COLO668 (cell line): ENCODE measurements around the gene B9D1.

Experiments used
- DNase-seq: peaks from one replicate; lab custom pipeline; 2025; ENCODE audit not compliant: unreplicated experiment; lab: John Stamatoyannopoulos, UW

The B9D1 gene

DNA sequence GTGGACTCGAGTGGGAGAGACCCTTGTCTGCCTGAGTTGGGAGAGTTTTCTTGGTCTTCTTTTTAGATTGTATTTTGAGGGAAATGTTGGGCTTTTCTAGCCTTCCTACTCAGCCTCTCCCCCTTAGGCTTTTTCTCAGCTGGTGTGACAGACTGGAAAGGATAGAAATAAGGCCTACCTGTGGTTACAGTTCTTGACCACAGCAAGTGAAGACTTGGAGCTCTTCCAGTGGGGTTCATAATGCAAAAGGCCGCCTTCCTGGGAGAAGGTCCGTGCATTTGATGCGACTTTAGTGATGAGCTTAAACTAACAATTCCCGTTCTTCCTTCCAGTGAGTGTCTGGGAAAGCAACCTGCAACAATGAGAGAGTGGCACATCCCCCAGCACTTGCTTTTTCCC is 56.8 kb downstream of the B9D1 start:
- no peak for DNase-seq

DNA sequence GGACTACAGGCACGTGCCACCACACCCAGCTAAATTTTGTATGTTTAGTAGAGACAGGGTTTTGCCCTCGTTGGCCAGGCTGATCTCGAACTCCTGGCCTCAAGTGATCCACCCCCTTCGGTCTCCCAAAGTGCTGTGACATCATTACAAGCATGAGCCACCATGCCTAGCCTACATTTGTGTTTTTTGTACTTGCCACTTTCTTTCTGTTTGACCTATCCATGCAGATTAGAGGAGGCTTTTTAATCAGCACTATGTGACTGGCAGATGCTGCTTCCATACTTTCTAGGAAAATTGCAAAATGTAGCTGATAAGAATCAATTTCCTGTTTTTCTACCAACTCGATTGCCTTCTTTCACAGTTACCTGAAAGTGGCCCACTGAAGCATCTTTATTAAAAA is 57.3 kb downstream of the B9D1 start:
- no peak for DNase-seq

DNA sequence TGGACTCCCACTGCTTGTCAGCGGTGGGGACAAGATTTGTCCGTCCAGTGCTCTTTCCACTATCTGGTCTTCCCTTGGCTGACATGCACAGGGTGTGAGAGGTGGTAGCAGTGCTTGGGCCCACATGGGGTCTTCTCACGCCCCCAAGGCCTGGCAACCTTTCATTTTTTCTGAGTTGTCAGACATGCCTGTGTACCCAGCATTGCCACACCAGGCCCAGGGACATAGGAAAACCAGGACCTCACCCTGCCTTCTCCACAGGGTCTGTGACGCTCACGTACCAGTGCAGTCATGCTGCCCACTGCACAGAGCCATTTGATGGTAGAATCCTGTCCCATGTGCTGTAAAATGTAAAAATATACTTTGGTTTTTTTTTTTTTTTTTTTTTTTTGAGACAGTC is 57.8 kb downstream of the B9D1 start:
- no peak for DNase-seq

DNA sequence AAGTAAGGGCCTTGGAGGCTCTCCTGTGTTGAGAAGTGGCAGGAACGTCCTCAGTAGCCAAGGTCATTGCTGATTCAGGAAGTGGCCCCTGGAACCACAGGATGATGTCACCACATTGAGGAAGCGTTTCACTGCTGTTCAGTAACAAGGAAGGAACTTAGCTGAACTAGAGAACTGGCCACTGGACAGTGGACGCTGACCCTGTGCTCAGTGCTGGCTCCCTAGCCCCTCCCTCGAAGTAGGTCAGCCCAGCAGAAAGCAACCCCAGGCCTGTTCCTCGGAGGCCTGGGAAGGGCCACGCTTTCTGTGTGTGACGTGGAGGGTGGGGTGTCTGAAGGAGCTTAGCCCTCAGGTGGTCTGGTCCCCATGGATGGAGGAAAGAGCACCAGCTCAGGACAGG is 58.3 kb downstream of the B9D1 start:
- DNase-seq, result no peak

DNA sequence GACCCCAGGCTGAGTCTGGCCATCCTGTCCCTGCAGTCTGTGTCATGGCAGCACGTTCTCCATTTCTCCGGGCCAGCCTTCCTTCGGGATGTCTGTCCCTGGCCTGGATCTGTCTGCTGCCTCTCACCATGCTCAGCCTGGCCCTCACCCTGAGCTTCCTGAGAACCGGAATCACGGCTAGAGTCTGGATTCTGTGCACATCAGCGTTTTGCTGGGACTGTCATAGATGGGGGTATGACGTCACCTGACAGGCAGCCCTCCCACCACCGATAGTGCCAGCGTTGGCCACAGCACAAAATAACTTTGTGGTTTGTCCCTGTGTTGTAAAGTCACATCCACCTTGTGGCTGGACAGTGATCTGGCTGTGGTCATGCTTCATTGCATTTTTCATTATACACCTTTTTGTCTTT is 59.2 kb downstream of the B9D1 start:
- DNase-seq, result no peak

DNA sequence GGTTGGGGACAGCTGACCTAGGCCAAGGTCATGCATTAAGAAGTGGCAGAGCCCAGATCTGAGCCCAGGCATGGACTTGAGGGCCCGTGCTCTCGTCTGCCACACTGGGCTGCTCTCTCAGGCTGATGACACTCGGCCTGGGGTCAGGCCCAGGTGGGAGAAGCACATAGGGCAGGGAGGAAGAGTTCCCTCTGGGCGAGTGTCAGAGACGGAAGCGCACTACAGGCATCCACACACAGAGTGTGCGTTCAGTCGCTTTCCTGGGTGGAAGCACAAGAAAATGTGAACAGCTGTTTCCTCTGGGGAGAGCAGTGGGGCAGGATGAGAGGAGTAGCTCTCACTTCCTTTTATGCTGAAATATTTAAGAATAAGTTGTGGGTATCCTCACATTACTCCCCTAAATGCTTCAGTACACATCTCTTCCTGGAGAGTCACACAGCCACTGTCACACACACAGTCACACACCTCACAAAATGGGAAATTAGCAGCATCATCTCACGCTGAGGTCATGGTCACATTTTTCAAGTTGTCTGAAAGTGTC is 59.7 kb downstream of the B9D1 start:
- no peak for DNase-seq

DNA sequence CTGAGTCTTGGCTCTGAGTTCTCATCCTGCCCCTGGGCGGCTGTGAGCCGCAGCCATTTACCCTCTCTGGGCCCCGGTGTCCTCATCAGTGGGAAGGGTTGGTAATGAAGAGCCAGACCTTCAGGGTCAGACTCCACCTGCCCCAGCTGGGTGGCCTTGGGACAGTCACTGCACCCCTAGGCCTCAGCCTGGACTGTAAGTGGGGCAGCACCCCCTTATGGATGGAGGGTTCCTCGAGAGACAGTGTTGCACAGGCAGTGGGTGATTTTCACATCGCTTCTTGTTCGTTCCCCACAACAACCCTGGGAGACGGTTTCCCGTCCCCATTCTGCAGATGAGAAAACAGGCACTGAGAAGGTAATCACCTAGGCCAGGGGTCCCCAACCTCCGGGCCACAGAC is 60.5 kb downstream of the B9D1 start:
- DNase-seq, result no peak

DNA sequence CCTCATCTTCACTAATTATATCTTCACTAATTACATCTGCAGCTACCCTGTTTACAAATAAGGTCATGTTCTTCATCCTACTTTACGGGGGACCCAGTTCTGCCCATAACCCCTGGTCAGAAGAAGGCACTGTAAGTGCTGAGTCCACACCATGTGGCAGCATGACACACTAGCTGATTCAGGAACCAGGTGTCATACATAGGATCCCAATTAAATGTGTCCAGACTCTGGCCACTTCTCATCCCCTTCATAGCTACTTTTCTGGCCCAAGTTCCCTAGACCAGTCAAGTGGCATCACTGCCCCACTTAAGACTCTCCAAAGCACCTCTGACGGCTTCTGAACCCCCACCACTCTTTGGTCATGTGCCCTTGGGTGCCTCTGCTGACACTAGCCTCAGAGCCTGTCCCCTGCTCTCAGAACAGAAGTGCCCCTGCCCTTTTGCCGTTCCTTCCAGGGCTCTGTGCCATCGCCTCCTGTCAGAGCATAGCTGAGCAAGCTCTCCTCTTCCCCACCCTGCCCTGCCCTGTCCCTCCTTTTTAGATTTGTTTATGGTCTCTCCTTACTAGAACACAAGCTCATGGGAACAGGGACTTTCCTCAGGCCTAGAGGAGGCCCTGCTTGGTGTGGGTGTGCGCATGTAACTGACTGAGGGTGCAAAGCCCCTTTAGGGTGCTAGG is 61.1 kb downstream of the B9D1 start:
- DNase-seq, result no peak

DNA sequence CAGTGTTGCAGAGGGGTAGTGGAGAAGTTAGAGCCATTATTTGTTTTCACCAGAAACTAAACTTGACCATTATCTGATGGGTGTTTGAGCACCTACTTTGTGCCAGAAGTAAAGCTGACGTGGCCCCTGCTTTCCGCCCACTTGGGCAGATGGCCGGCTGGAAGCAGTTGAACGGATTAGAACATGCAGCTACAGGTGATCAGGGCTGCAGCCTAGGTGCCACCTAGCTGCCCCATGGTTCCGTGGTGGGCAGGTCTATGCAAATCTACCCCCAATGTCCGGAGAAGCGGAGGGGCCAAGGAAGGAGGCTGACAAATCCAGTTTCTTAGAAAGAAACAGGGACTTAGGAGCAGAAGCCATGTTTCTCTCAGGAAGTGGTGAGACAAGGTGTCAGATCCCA is 62.7 kb downstream of the B9D1 start:
- DNase-seq, result no peak

DNA sequence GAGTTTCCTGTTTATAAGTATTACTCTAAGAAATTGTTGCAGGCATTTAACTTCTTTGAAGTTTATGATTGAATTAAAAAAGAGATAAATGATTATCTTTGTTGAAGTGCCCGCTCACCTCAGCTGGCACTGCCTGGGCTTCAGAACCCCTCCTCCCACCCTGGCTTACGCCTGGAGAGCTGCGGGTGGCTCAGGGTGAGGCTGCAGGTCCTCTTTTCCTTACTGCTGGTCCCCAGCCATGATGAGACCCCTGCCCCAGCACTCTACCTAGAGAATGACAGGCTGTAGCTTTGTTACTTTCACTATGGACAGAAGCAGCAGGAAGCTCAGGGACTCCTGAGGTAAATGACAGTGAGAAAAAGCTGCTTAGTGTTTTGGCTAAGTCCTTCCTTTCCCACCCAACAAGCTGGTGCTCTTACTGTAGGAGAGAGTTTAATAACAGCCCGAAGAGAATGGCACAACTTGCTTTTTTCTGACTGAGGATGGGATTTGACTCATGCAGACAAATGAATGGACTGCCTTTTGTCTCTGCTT is 63.2 kb downstream of the B9D1 start:
- no peak for DNase-seq

DNA sequence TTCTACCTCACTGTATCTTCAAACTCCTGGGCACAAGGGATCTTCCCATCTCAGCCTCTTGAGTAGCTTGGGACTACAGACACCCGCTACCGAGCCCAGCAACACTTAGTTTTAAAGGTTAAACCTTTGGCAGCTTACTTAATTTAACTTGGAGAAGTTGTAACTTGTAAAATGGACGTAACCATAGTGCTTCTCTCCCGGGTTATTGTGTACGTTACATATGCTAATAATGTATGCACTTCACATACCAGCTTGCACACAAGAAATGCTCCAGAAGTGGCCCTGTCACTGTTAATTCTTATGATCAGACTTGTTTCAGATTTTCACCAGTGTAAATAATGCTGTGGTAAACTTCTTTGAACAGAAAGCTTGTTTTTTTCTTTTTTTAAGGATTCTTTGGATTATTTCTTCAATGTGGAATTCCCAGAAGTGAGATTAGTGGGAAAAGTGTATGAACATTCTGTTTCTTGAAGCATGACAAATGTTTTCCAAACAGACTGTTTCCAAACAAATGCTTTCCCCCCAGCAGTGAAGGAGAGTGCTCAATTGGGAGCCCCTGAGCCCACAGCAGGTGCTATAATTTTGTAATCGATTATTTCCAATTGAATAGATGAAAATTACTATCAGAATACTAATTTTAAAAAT is 63.8 kb downstream of the B9D1 start:
- DNase-seq, result no peak

DNA sequence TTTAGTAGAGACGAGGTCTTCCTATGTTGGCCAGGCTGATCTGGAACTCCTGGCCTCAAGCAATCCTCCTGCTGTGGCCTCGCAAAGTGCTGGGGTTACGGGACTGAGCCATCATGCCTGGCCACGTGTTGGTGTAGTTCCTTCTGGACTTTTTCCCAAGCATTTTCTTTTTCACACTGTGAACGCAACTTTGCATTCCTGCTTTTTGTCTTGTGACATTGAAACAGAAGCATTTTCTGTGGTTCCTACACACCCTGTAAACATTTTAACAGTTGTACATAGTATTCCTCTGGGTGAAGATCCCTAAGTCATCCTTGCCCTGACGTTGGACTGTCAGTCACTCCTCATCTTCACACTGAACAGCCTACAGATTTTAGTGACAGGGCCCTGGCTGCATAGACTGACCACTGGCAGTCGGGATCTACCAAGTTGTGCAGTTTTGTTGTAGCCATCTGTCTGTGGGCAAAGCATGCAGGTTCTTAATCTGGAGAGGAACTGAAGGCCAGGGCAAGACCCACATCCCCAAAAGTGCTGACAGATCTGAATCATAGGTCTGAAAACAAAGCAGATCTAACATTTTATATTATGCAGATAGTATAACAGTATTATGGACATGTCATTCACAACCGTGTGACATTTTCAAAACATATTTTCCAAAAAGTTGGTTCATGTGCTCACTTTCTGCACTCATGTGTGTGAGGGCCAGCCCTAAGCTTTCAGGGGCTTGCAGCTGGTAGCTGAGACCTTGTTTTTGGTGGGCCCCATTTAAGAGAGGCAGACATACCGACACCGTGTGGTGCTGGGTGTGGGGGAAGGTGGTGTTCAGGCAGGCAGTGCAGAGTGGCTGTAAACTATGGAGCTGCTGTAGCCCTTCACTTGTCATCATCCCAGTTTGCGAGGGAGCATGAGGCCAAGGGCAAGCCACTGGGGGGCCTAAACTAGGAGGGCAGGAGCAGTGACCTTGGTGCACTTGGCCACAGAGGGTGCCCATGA is 65.4 kb downstream of the B9D1 start:
- no peak for DNase-seq

DNA sequence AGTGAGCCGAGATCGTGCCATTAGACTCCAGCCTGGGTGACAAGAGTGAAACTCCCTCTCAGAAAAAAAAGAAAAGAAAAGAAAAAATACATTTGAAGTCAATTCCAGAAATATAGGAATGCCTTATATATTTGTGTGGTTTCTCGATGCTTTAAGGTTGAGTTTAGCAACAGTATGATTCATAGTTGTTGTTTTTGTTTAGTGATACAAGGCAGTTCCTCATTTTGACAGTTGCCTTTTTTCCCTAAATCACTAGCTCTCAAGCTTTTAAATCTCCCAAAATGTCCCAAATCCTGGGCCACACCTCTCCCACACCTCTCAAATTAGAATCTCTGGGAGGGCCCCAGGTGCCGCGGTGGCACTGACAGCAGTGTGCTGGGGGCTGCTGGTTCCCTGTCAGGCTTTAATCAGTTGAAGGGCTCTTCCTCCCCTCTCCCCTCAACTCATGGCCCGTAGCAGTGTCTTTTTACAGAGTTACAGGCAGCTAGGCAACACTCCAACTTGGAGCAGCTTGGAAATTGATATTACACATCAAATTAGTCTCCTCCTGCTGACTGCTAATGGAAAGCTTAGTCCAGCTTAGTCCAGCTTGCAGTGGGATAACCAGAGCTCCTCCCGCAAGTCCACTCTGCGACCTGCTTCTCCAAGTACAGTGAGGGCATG is 66.9 kb downstream of the B9D1 start:
- DNase-seq, result no peak

DNA sequence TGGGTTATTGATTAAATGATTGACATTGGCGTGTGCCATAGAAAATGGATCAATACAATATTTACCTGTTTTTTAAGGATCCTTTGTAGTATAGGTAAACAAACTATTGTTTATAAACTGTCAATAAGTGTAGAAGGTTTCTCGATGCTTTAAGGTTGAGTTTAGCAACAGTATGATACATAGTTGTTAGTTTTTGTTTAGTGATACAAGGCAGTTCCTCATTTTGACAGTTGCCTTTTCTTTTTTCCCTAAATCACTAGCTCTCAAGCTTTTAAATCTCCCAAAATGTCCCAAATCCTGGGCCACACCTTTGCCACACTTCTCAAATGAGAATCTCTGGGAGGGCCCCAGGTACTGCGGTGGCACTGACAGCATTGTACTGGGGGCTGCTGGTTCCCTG is 68.1 kb downstream of the B9D1 start:
- no peak for DNase-seq
